ENCODE results near the gene TTBK1. TPM values are rescaled to one million over a fixed set of nuclear protein-coding genes. Genes with fewer than 3 reads are reported as not detected.

TTBK1 gene
- total and polyA plus RNA-seq, 10 of the 15 experiments (the other 5 are each of a cell fraction or from before 2014, with no cell fraction given), result 0.05 to 0.27 TPM; not detected in 8

DNA sequence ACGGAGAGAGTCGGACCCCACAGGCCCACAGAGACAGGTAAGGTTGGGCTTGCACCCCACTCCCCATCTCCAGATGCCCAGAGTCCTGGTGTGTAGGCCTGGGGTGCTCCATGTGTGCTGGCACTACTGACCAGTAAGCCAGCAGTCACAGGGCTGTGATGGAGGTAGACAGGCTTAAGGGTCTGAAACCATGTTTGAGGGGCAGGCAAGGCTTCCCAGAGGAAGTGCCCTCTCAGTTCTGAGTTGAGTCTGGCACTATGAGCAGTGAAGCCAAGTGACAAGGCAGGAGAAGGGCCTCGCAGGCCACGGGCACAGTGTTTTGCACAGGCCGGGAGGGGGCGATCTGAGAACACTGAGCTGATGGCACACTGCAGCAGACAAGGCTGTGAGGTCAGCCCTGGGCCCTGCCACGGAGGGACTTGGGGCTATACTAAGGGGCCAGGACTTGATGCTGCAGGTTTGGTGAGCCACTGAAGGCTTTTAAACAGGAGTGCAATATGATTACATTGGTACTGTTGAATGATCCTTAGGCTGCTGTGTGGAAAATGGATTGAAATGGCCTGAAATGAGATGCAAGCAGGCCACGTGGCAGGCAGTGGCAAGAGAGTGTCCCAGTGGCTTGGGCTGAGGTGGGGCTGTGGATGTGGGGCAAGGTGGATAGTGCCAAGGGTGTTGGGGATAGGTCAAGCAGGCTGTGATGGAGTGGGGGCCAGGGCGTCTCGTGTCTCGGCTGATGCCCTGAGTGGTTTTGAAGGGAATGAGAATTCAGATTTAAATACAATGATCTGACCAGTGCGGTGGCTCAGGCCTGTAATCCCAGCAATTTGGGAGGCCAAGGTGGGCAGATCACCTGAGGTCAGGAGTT, 20.3 kb downstream of the TTBK1 start (continued):
- TF ChIP-seq, protein P1, sequence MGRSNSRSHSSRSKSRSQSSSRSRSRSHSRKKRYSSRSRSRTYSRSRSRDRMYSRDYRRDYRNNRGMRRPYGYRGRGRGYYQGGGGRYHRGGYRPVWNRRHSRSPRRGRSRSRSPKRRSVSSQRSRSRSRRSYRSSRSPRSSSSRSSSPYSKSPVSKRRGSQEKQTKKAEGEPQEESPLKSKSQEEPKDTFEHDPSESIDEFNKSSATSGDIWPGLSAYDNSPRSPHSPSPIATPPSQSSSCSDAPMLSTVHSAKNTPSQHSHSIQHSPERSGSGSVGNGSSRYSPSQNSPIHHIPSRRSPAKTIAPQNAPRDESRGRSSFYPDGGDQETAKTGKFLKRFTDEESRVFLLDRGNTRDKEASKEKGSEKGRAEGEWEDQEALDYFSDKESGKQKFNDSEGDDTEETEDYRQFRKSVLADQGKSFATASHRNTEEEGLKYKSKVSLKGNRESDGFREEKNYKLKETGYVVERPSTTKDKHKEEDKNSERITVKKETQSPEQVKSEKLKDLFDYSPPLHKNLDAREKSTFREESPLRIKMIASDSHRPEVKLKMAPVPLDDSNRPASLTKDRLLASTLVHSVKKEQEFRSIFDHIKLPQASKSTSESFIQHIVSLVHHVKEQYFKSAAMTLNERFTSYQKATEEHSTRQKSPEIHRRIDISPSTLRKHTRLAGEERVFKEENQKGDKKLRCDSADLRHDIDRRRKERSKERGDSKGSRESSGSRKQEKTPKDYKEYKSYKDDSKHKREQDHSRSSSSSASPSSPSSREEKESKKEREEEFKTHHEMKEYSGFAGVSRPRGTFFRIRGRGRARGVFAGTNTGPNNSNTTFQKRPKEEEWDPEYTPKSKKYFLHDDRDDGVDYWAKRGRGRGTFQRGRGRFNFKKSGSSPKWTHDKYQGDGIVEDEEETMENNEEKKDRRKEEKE (IDR thresholded peaks at IDR 0.05), result no peak
- TF ChIP-seq, protein P2, sequence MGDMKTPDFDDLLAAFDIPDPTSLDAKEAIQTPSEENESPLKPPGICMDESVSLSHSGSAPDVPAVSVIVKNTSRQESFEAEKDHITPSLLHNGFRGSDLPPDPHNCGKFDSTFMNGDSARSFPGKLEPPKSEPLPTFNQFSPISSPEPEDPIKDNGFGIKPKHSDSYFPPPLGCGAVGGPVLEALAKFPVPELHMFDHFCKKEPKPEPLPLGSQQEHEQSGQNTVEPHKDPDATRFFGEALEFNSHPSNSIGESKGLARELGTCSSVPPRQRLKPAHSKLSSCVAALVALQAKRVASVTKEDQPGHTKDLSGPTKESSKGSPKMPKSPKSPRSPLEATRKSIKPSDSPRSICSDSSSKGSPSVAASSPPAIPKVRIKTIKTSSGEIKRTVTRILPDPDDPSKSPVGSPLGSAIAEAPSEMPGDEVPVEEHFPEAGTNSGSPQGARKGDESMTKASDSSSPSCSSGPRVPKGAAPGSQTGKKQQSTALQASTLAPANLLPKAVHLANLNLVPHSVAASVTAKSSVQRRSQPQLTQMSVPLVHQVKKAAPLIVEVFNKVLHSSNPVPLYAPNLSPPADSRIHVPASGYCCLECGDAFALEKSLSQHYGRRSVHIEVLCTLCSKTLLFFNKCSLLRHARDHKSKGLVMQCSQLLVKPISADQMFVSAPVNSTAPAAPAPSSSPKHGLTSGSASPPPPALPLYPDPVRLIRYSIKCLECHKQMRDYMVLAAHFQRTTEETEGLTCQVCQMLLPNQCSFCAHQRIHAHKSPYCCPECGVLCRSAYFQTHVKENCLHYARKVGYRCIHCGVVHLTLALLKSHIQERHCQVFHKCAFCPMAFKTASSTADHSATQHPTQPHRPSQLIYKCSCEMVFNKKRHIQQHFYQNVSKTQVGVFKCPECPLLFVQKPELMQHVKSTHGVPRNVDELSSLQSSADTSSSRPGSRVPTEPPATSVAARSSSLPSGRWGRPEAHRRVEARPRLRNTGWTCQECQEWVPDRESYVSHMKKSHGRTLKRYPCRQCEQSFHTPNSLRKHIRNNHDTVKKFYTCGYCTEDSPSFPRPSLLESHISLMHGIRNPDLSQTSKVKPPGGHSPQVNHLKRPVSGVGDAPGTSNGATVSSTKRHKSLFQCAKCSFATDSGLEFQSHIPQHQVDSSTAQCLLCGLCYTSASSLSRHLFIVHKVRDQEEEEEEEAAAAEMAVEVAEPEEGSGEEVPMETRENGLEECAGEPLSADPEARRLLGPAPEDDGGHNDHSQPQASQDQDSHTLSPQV (IDR thresholded peaks at IDR 0.05), result peak; percentile 56; the same call in 1 of the 2 replicates
- TF ChIP-seq PML (IDR thresholded peaks at IDR 0.05; ENCODE audit: low read length), result no peak
- TF ChIP-seq PAX5 (IDR thresholded peaks at IDR 0.05; ENCODE audit: borderline replicate concordance, low read depth, low read length), result 0 out of 2 replicates have a peak, but pooled peaks have one; percentile 11
- TF ChIP-seq ZBED1 (IDR thresholded peaks at IDR 0.05; ENCODE audit: borderline replicate concordance), result no peak
- TF ChIP-seq NR2F1 (conservative IDR thresholded peaks at IDR 0.05), result peak; percentile 70

All from GM12878 (cell line).